AG09309 (cell line): ENCODE results near the gene ACSF2.

ENCODE experiments used
- DNase-seq: peaks from one replicate; pipeline ENCODE4 v3.0.0-alpha.2; 2010; ENCODE audit warnings: low read depth
- H3K4me3 ChIP-seq: 2 replicates; pipeline ENCODE4 v1.5.1; 2011; ENCODE audit warnings: mild to moderate bottlenecking, low read depth, low read length, moderate library complexity; ENCODE audit not compliant: control insufficient read depth
- TF ChIP-seq, protein P1 (sequence below): IDR thresholded peaks from 2 replicates; pipeline ENCODE4 v1.5.1; 2011; ENCODE audit warnings: mild to moderate bottlenecking, low read depth, low read length, inconsistent platforms; ENCODE audit not compliant: insufficient read depth, control insufficient read depth; ENCODE audit errors: missing control alignments

ACSF2 gene

DNA sequence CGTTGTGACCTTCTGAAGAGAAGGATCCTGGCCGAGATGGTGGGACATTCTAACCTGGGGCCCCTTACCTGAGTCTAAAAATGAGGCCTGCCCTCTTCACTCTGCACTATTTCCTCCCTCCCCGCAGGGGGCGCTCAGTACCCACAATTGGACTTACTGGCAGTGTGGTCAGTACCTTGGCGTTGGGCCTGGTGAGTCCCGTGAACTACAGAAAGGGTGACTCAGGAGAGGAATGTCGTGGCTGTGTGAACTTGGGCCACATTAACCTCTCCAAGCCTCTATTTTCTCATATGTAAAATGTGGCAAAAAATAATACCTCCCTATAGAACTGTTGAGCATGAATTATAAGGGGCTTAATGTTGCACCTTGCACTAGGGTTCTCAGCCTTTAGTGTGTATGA is 56.5 kb downstream of the ACSF2 start:
- H3K4me3 ChIP-seq: no peak overlapping the region
- DNase-seq: peak; percentile 90
- TF ChIP-seq, protein P1, sequence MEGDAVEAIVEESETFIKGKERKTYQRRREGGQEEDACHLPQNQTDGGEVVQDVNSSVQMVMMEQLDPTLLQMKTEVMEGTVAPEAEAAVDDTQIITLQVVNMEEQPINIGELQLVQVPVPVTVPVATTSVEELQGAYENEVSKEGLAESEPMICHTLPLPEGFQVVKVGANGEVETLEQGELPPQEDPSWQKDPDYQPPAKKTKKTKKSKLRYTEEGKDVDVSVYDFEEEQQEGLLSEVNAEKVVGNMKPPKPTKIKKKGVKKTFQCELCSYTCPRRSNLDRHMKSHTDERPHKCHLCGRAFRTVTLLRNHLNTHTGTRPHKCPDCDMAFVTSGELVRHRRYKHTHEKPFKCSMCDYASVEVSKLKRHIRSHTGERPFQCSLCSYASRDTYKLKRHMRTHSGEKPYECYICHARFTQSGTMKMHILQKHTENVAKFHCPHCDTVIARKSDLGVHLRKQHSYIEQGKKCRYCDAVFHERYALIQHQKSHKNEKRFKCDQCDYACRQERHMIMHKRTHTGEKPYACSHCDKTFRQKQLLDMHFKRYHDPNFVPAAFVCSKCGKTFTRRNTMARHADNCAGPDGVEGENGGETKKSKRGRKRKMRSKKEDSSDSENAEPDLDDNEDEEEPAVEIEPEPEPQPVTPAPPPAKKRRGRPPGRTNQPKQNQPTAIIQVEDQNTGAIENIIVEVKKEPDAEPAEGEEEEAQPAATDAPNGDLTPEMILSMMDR: peak; percentile 90

DNA sequence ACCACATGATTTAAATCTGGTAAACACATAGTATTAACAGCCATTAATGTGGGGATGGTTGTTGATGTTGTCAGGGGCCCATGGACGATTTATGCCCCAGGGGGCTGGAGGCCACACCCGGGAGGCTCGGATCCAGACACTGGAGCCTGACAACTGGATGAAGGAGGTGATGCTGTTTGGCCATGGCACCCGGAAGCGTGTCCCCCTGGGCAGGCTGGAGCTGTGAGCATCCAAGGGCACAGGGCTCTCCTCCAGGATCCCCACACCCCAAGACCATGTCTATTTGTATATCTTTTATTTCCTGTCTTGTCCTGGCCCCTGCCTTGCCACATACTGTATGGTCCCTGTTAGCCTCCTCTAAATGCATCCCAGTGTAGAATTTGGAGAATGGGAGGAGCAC is 57.2 kb downstream of the ACSF2 start:
- no peak overlapping the region for H3K4me3 ChIP-seq
- no peak for DNase-seq
- TF ChIP-seq, protein P1: no peak

DNA sequence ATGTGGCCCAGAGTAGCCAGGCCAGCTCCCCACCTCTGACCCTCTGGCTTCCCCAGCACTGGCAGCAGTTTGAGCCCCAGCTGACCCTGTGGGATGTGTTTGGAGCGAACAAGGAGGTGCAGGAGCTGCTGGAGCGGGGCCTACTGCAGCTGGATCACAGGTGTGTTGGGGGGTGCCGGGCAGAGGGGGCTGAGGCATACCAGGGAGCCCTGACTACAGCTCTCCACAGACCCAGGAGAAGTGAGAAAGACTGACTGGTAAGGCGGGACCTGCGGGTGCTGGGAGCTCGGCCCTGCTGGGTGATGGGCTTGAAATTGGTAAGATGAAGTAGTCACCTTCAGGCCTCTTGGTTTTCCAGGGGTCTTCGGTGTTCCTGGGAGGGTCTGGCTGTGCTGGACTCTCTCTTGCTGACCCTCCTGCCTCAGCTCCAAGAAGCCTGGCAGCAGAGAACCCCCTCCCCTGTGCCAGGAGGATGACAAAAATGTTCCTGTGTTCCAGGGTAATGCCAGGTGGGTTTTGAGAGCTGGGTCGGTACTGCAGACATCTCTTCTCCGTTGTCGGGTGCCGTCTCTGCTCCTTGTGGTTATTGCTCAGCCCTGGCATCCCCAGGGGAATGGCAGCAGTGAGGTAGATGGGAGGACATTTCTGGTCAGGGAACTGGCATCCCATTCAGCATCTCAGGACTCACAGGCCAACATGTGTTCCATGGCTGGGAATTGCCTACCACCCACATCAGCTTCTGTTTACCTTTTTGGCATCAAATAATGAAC is 58.6 kb downstream of the ACSF2 start:
- TF ChIP-seq, protein P1: no peak
- DNase-seq: no peak
- H3K4me3 ChIP-seq: no peak overlapping the region

DNA sequence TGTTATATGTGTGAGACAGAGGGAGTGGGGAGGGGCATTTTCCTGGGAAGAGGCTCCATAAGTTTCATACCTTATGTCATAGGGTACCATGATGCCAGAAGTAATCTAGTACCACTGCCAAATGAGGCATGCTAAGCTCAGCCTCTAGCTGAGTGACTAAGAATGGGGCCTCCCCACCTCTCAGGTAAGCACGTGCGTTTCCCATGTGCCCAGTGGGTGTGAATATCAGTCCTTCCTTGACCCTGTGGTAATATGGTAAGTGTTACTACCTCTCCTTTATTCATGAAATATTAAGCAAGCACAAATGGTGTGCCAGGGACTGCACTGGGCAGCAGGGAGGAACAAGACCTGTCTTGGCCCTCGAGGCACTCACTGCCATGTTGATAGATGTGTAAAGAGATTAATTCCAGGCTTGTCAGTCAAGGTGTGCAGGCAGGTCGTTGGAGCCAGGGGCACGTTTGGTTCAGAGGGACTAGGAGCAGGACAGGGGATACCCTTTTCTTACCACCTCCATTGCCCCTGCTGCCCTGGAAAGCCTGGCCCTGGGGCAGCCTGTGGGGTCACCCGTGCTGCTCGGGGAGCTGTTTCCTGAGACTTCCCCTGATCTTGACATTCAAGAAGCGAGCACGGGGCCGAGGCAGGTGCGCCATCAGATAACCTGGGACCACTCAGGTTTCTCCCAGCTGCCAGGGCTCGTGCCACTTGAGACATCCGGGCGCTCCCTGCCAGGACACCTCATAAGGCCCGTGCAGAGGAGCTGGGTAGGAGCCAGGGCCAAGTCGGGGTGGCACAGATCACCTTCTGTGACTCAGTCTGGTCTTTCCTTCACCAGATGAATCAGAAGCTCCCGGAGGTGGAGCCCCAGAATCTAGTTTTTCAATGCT is 61.4 kb downstream of the ACSF2 start:
- TF ChIP-seq, protein P1: no peak
- DNase-seq: no peak
- H3K4me3 ChIP-seq: no peak overlapping the region

GRCh38 chr17:50488880-50489279 is 62.9 kb downstream of the ACSF2 start:
- DNase-seq: no peak
- no peak overlapping the region for H3K4me3 ChIP-seq
- TF ChIP-seq, protein P1: no peak

DNA sequence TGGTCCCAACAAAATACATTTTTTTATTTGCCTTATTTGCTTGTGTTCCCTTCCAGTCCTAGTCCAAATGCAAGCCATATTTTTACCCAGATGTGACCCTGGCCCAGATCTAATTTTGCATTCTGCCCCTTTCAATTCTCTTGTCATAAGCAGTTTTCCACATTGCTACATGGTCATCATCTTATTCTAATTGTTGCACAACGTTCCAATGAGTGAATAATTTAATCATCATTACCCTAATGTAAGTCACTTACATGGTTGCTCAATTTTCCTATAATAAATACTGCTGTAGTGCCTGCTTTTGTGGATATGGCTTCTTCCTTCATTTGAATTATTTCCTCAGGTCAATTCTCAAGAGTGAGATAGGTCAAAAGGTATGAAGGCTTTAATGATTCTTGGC is 65.5 kb downstream of the ACSF2 start:
- DNase-seq: no peak
- no peak overlapping the region for H3K4me3 ChIP-seq
- TF ChIP-seq, protein P1: no peak
